Activated T-helper 2 cell treated with anti-CD3 and anti-CD28 coated beads, Interferon-gamma antibody, Interleukin-2, Interleukin-4, amounts not matched to agents 10 μg/mL and 5 μg/mL and 100 μg/mL, durations not matched to agents 14 hours and 24 hours and 36 hours (primary cell): ENCODE data around the gene MEF2D. TPM values are rescaled to one million over a fixed set of nuclear protein-coding genes. Genes with fewer than 3 reads are reported as not detected.
A peak's percentile ranks its signal among the peaks of the same experiment; 100 is the strongest.

Experiments used
- DNase-seq: peaks from one replicate; pipeline ENCODE4 v3.0.0; 2021; ENCODE audit warnings: low spot score
- H3K27ac Mint-ChIP-seq: one replicate; pipeline ENCODE4 v1.8.0; 2021; ENCODE audit warnings: mixed read lengths
- H3K27me3 Mint-ChIP-seq: one replicate; pipeline ENCODE4 v1.8.0; 2021; ENCODE audit warnings: low read depth, mixed read lengths
- H3K36me3 Mint-ChIP-seq: one replicate; pipeline ENCODE4 v1.8.0; 2021; ENCODE audit warnings: low read depth, mixed read lengths
- H3K4me1 Mint-ChIP-seq: one replicate; pipeline ENCODE4 v1.8.0; 2021; ENCODE audit warnings: low read depth, mixed read lengths
- H3K4me3 Mint-ChIP-seq: one replicate; pipeline ENCODE4 v1.8.0; 2021; ENCODE audit warnings: low read depth, mild to moderate bottlenecking, moderate library complexity, mixed read lengths
- H3K9me3 Mint-ChIP-seq: one replicate; pipeline ENCODE4 v1.8.0; 2021; ENCODE audit warnings: mixed read lengths
- intact Hi-C: fragments of 100-400 bp; cut with micrococcal nuclease; formaldehyde crosslinking; loops from one replicate; pipeline ENCODE4 v1.15.1; 2023
- total RNA-seq: library from RNA; stranded (reverse); gene quantifications from 2 replicates; pipeline ENCODE4 v1.2.3, GENCODE V29; 2022

MEF2D gene
- total RNA-seq, 1 donor from 2014 or later = 42.1 TPM

DNA sequence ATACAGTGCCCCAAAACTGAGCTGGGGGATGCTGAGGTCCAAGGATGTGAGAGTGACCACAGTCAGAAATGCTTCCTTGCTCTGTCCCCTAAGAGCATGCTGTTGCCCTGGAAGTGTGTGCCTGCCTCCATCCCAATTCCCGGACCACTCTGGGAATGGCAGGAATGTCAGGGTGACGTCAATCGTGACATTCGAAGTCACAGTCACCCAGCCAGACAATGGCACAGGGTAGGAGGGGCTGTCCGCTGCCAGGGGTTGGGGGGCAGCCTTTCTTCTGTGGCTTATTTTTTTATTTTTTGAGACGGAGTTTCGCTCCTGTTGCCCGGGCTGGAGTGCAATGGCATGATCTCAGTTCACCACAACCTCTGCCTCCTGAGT lies 22.3 kb downstream of the MEF2D start:
- intact Hi-C loops = no loop called here
- no peaks in the 10 kb centered on the region for H3K27me3 Mint-ChIP-seq
- H3K9me3 Mint-ChIP-seq = no peaks in the 10 kb centered on the region
- DNase-seq = no peak
- peaks cover 42% of the 10 kb centered on the region for H3K4me1 Mint-ChIP-seq
- no peak overlapping the region for H3K4me3 Mint-ChIP-seq
- peak overlapping the region; percentile 56 for H3K27ac Mint-ChIP-seq
- H3K36me3 Mint-ChIP-seq = peaks cover 91% of the 10 kb centered on the region

DNA sequence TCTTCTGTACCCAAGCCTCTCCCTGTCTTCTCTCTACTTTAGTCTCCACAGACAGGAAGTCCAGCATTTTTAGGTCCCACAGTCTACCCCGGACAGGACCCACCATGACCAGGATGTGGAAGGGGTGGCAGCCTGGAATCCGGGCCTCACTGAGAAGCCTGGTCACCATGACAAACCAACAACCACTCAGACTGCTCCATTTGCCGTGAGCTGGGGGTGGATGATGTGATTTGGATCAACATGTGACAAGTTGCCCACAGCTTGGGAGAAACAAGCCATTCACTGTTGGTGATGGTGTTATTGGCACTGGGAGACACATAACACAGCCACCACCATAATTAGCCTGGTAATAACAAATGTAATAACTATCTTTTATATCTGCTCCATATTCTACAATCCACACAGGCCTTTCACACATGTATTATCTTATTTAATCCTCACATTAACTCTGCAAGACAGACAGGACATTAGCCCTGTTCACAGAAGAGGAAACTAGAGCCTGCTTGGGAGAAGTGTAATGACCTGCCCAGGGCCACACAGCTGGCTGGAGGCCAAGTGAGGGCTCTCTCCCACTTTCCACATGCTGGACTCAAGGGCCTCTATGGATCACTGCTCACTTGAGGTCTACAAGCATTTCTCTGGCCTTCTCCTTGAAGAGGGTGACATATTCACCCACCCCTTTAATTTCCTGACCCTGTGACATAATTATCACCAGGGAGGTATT lies 22.9 kb downstream of the MEF2D start:
- no peak for DNase-seq
- H3K36me3 Mint-ChIP-seq = peaks cover 93% of the 10 kb centered on the region
- no peaks in the 10 kb centered on the region for H3K27me3 Mint-ChIP-seq
- H3K4me1 Mint-ChIP-seq = peaks cover 42% of the 10 kb centered on the region
- H3K27ac Mint-ChIP-seq = peak overlapping the region; percentile 82
- intact Hi-C loops = no loop called here
- H3K9me3 Mint-ChIP-seq = no peaks in the 10 kb centered on the region
- no peak overlapping the region for H3K4me3 Mint-ChIP-seq

GRCh38 chr1:156476501-156477298 lies 23.9 kb downstream of the MEF2D start:
- Mint-ChIP-seq H3K9me3 (no peaks in the 10 kb centered on the region), H3K36me3 (peaks cover 87% of the 10 kb centered on the region), H3K4me3 (no peak overlapping the region), H3K27me3 (no peaks in the 10 kb centered on the region), H3K4me1 (peaks cover 36% of the 10 kb centered on the region), H3K27ac (peak overlapping the region; percentile 82)
- intact Hi-C loops = no loop called here
- no peak for DNase-seq

DNA sequence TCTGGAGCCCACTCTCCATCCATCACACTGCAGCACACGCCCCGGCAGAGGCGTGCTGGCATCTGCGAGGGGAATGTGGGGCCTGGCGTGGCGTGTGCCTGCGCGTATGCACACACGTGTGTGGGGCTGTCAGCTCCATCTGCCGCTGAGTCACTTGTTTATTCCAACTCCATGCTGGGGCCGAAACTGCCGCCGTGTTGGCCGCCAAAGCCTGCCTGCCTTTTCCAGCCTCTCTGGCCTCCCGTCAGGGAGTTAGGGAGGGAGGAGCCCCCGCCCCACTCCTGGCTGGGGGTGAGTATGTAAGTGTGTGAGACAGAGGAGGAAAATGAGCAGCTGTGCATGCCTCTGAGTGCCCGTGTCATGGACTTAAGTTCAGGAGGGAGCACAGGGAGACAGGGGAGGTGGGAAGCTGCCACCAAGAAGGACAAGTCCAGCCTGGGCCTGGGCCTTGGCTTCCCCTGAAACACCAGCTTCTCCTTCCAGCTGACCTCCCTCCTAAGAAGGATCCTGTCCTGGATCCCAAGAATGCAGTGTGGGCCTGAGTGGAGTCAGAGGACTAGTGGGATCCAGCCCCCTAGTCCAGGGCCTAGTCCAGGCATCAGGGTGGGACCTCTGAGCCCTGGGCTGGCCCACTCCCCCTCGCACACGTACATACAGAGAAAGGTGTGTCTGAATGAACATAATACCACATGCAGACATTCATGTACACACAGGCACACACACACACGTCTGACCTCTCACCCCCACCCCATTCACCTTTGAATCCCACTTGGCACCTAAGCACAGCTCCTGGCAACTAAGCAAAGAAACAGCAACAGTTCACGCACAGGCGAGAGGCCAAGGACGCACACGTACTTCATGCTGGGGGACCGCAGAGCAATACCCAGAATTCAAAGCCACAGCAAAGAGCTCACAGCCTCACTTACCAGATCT lies 24.7 kb downstream of the MEF2D start:
- no peaks in the 10 kb centered on the region for H3K27me3 Mint-ChIP-seq
- no peak overlapping the region for H3K4me3 Mint-ChIP-seq
- H3K9me3 Mint-ChIP-seq = no peaks in the 10 kb centered on the region
- no peak for DNase-seq
- H3K4me1 Mint-ChIP-seq = peaks cover 27% of the 10 kb centered on the region
- intact Hi-C loops = no loop called here
- peak overlapping the region; percentile 3 for H3K27ac Mint-ChIP-seq
- H3K36me3 Mint-ChIP-seq = peaks cover 84% of the 10 kb centered on the region

GRCh38 chr1:156474966-156475365 lies 25.6 kb downstream of the MEF2D start:
- H3K4me3 Mint-ChIP-seq = no peak overlapping the region
- H3K36me3 Mint-ChIP-seq = peaks cover 77% of the 10 kb centered on the region
- intact Hi-C loops = no loop called here
- no peak for DNase-seq
- peaks cover 20% of the 10 kb centered on the region for H3K4me1 Mint-ChIP-seq
- no peaks in the 10 kb centered on the region for H3K27me3 Mint-ChIP-seq
- no peak overlapping the region for H3K27ac Mint-ChIP-seq
- H3K9me3 Mint-ChIP-seq = no peaks in the 10 kb centered on the region

DNA sequence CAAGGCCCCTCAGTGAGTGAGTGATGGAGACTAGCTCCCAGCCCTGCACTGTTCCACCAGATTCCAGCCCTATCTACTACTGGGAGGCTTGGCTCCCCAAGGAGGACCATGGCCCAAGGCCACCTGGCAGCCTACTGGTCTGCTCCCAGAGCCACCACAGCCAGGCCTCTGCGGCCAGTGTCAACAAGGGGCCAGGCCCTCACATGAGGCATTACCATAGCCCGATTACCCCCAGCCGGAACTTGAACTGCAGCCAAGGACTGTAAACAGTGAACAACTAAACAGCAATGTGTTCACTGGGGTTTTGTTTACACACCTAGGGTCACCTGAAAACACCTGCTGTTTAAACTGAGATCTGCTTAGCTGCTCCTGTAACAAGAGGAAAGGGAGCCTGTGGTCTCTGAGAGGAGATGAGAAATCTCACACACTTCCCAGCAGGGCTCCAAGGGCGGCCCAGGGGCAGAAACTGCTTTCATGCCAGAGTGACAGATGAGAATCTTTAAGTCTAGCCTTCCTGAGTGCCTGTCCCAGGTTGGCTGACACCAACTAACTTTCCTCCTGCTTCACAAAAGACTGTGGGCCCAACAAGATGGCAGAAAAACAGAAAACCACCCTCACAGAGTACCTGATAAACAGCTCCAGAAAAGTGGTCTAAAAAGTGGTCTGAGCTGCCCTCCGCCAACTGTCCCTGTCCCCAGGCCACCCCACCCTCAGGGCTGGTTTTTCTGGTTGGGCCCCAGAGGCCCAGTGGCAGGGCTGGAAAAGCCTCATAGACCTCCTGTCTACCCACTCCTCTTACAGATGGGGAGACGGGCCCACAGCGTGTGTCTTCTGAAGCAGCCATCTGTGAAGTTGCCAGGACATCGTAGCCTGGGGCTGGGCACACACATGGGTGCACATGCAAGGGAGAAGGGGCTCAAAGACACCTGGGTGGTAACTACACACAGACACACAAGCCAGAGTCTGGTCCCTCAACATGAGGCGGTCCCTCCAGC lies 28.8 kb downstream of the MEF2D start:
- intact Hi-C loops = no loop called here
- Mint-ChIP-seq H3K9me3 (no peaks in the 10 kb centered on the region), H3K4me1 (peaks cover 5% of the 10 kb centered on the region), H3K27ac (no peak overlapping the region), H3K27me3 (no peaks in the 10 kb centered on the region), H3K4me3 (no peak overlapping the region), H3K36me3 (peaks cover 67% of the 10 kb centered on the region)
- no peak for DNase-seq

GRCh38 chr1:156470473-156470872 lies 30.1 kb downstream of the MEF2D start:
- H3K9me3 Mint-ChIP-seq = no peaks in the 10 kb centered on the region
- intact Hi-C loops = no loop called here
- H3K27ac Mint-ChIP-seq = no peak overlapping the region
- no peaks in the 10 kb centered on the region for H3K4me1 Mint-ChIP-seq
- DNase-seq = no peak
- H3K36me3 Mint-ChIP-seq = peaks cover 65% of the 10 kb centered on the region
- H3K27me3 Mint-ChIP-seq = no peaks in the 10 kb centered on the region
- H3K4me3 Mint-ChIP-seq = no peak overlapping the region

DNA sequence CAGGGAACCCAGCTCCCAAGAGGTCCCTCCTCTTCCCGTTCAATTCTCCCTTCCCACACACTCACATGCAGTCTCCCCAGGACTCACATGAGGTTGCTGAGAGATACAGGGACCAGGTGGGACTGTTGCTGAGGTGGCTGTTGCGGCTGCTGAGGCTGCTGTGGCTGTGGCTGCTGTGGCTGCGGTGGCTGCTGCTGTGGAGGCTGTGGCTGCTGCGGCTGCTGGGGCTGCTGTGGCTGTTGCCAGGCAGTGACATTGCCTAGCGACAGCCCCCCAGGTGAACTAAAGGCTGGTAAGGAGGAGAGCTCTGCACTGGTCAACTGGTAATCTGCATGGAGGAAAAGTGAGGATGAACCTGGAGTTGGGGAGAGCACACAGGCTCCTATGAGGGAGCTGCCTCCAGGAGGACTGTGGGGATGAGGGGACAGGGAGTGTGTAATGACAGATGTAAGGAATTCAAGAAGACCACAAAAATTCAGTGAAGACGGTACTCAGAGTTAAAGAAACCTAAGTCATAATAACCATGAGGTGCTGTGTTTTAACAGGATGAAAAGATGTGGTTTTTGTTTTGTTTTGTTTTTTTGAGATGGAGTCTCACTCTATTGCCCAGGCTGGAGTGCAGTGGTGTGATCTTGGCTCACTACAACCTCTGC lies 31.8 kb downstream of the MEF2D start:
- no peak overlapping the region for H3K4me3 Mint-ChIP-seq
- intact Hi-C loops = no loop called here
- peaks cover 3% of the 10 kb centered on the region for H3K4me1 Mint-ChIP-seq
- no peak for DNase-seq
- peaks cover 57% of the 10 kb centered on the region for H3K36me3 Mint-ChIP-seq
- no peak overlapping the region for H3K27ac Mint-ChIP-seq
- H3K9me3 Mint-ChIP-seq = no peaks in the 10 kb centered on the region
- no peaks in the 10 kb centered on the region for H3K27me3 Mint-ChIP-seq

DNA sequence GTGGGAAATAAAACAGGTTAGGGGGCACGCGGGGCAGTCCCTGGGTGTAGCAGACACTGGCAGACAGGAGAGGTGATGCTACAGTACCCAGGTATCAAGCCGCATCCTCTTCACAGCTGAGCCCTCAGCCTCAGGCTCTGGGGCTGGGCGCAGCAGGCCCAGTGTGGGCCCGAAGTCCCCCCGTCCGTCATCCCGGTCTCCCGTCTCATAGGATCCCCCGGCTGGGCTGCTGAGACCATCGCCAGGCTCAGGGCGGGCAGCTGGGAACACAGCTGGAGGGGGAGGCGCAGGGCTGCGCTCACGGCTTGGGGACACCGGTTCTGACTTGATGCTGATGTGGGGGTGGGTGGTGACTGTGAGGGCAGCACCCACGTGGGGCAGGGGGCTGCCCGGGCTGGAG lies 32.7 kb downstream of the MEF2D start:
- H3K36me3 Mint-ChIP-seq = peaks cover 48% of the 10 kb centered on the region
- H3K27ac Mint-ChIP-seq = no peak overlapping the region
- peaks cover 3% of the 10 kb centered on the region for H3K4me1 Mint-ChIP-seq
- intact Hi-C loops = no loop called here
- H3K27me3 Mint-ChIP-seq = no peaks in the 10 kb centered on the region
- H3K9me3 Mint-ChIP-seq = no peaks in the 10 kb centered on the region
- no peak for DNase-seq
- H3K4me3 Mint-ChIP-seq = no peak overlapping the region

DNA sequence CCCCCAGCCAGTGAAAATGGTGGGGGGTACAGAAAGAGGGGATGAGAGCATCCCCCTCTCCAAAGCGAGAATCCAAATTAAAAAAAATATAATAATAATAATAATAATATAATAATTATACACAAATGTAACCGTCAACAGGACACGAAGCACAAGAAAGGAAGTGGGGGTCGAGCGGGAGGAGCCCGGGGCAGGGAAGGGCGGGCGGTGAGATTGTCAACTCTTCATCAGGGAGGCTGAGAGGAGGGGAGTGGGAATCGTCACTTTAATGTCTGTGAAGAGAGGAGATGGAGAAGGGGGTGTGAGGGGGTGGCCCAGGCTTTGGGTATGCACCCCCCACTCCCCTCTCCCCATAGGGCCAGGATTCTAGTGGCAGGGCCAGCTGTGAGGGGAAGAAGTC lies 33.2 kb downstream of the MEF2D start:
- intact Hi-C loops = no loop called here
- H3K36me3 Mint-ChIP-seq = peaks cover 46% of the 10 kb centered on the region
- DNase-seq = no peak
- H3K27ac Mint-ChIP-seq = no peak overlapping the region
- peaks cover 3% of the 10 kb centered on the region for H3K4me1 Mint-ChIP-seq
- H3K27me3 Mint-ChIP-seq = no peaks in the 10 kb centered on the region
- H3K4me3 Mint-ChIP-seq = no peak overlapping the region
- H3K9me3 Mint-ChIP-seq = no peaks in the 10 kb centered on the region

GRCh38 chr1:156465747-156466365 lies 34.7 kb downstream of the MEF2D start:
- DNase-seq = no peak
- Mint-ChIP-seq H3K36me3 (peaks cover 39% of the 10 kb centered on the region), H3K27ac (no peak overlapping the region), H3K4me1 (peaks cover 3% of the 10 kb centered on the region), H3K9me3 (no peaks in the 10 kb centered on the region), H3K27me3 (no peaks in the 10 kb centered on the region), H3K4me3 (no peak overlapping the region)
- intact Hi-C loops = no loop called here
